Activated CD8-positive, alpha-beta T cell treated with anti-CD3 and anti-CD28 coated beads for 36 hours (primary cell): Measurements from ENCODE around the gene KRTAP5-2. TPM values are rescaled to one million over a fixed set of nuclear protein-coding genes. Genes with fewer than 3 reads are reported as not detected.

Source experiments
- ATAC-seq: fragments of 200-7000 bp; cut with Tn5 transposase; one replicate; pipeline ENCODE4 v1.10.0; 2021; ENCODE audit warnings: mild to moderate bottlenecking, moderate library complexity
- CTCF ChIA-PET: fragments of 350-600 bp; sonication (Branson Sonifier 250); formaldehyde crosslinking; loops from one replicate; lab custom pipeline; 2021; ENCODE audit warnings: antibody characterized with exemption; lab: Charles Lee
- POLR2A ChIA-PET: fragments of 350-600 bp; sonication (Branson Sonifier 250); formaldehyde crosslinking; loops from one replicate; lab custom pipeline; 2021; ENCODE audit warnings: antibody characterized with exemption; lab: Charles Lee
- DNase-seq: peaks from one replicate; pipeline ENCODE4 v3.0.0-alpha.2; 2020
- H3K27ac Mint-ChIP-seq: one replicate; pipeline ENCODE4 v1.8.0; 2021; ENCODE audit warnings: mild to moderate bottlenecking, mixed read lengths
- H3K27me3 Mint-ChIP-seq: one replicate; pipeline ENCODE4 v1.8.0; 2021; ENCODE audit warnings: mixed read lengths
- H3K36me3 Mint-ChIP-seq: one replicate; pipeline ENCODE4 v1.8.0; 2021; ENCODE audit warnings: low read depth, mixed read lengths
- H3K4me1 Mint-ChIP-seq: one replicate; pipeline ENCODE4 v1.8.0; 2021; ENCODE audit warnings: low read depth, mixed read lengths
- H3K4me3 Mint-ChIP-seq: one replicate; pipeline ENCODE4 v1.8.0; 2021; ENCODE audit warnings: mild to moderate bottlenecking, moderate library complexity, mixed read lengths
- H3K9me3 Mint-ChIP-seq: one replicate; pipeline ENCODE4 v1.8.0; 2021; ENCODE audit warnings: mixed read lengths
- intact Hi-C: fragments of 100-400 bp; cut with micrococcal nuclease; formaldehyde crosslinking; loops from one replicate; pipeline ENCODE4 v1.10.0; 2022
- total RNA-seq, 2 experiments: library from RNA; stranded (reverse); gene quantifications; one replicate each; pipeline ENCODE4 v1.2.3, GENCODE V29; 2021
- TF ChIP-seq, protein P1 (sequence below): fragments of 200-600 bp; IDR thresholded peaks from one replicate; pipeline ENCODE4 v1.8.0; 2022; ENCODE audit warnings: antibody characterized with exemption, mild to moderate bottlenecking

Gene KRTAP5-2
- total RNA-seq, 2 experiments from 2014 or later = not detected

- intact Hi-C loops = no loop called here
- Mint-ChIP-seq H3K36me3 (no peaks in the 10 kb centered on the region), H3K27me3 (peaks cover 8% of the 10 kb centered on the region), H3K4me3 (no peak overlapping the region), H3K9me3 (no peaks in the 10 kb centered on the region), H3K27ac (no peak overlapping the region), H3K4me1 (no peaks in the 10 kb centered on the region)
- ATAC-seq (no peak), DNase-seq (no peak)
- POLR2A ChIA-PET = interaction anchor here (0.6 kb wide), 1 partner anchor 111 kb away, joined by 3 read pairs; no protein-coding TSS in a partner anchor
- TF ChIP-seq, protein P1, sequence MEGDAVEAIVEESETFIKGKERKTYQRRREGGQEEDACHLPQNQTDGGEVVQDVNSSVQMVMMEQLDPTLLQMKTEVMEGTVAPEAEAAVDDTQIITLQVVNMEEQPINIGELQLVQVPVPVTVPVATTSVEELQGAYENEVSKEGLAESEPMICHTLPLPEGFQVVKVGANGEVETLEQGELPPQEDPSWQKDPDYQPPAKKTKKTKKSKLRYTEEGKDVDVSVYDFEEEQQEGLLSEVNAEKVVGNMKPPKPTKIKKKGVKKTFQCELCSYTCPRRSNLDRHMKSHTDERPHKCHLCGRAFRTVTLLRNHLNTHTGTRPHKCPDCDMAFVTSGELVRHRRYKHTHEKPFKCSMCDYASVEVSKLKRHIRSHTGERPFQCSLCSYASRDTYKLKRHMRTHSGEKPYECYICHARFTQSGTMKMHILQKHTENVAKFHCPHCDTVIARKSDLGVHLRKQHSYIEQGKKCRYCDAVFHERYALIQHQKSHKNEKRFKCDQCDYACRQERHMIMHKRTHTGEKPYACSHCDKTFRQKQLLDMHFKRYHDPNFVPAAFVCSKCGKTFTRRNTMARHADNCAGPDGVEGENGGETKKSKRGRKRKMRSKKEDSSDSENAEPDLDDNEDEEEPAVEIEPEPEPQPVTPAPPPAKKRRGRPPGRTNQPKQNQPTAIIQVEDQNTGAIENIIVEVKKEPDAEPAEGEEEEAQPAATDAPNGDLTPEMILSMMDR = no peak
- CTCF ChIA-PET = interaction anchor here (8.2 kb wide), 1 partner anchor 9 kb away, joined by 86 read pairs; no protein-coding TSS in a partner anchor
Observed at GRCh38 chr11:1642288-1643145, 44.4 kb upstream of the KRTAP5-2 start.

- TF ChIP-seq, protein P1 = no peak
- ATAC-seq = no peak
- ChIA-PET CTCF (interaction anchor here (0.7 to 8.2 kb wide), 14 partner anchors 10 to 503 kb away, joined by 3 to 86 read pairs (median 8); partner anchors contain the start of gene KRTAP5-5), POLR2A (no interaction called here)
- Mint-ChIP-seq H3K36me3 (no peaks in the 10 kb centered on the region), H3K9me3 (no peaks in the 10 kb centered on the region), H3K4me3 (no peak overlapping the region), H3K27ac (no peak overlapping the region), H3K27me3 (peaks cover 9% of the 10 kb centered on the region), H3K4me1 (no peaks in the 10 kb centered on the region)
- intact Hi-C loops = no loop called here
- no peak for DNase-seq
Observed at GRCh38 chr11:1641096-1641495, 43.0 kb upstream of the KRTAP5-2 start.

DNA sequence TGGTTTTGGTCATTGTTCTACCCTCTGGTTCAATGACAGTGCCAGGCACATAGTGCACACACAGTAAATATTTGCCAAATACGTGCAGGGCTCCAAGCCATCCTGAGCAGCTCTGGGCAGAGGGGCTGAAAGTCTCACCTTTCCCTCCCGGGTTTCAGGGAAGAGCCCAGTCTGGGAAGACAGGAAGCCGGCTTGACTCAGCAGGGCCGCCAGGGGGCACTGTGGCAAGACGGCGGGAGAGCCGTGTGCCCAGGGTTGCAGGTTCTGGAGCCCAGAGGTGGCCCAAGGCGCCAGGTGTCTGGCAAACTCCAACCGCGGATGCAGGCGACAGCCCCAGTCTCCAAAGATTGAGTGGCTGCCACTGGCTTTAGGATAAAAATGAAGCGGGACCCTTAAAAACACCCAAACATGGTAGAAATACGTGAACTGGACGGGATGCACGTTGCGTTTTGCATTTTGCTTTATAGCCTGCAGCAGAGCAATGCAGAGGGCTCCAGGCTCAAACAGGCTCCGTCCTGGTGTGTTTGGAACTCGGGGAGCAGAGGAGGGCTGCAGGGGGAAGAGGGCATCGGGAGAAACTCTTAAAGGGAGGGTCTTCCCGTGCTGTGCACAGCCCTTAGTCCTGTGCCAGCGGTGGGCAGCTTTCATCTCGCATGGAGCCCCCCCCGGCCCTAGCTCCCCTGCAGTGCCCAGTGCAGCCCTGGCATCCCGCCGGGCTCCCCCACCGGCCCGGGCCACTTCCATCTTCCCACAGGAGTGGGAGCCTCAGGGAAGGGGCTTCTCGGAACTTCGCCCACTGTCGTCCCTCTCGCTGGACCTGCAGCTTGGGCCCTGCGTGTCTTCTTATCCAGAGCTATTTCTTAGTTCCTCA lies 42.2 kb upstream of the KRTAP5-2 start:
- Mint-ChIP-seq H3K9me3 (no peaks in the 10 kb centered on the region), H3K4me1 (no peaks in the 10 kb centered on the region), H3K4me3 (no peak overlapping the region), H3K27me3 (peaks cover 9% of the 10 kb centered on the region), H3K27ac (no peak overlapping the region), H3K36me3 (no peaks in the 10 kb centered on the region)
- TF ChIP-seq, protein P1 = peak; percentile 95
- intact Hi-C loops = no loop called here
- DNase-seq = peak; percentile 26
- ChIA-PET POLR2A (no interaction called here), CTCF (interaction anchor here (0.6 to 8.2 kb wide), 26 partner anchors 9 to 504 kb away, joined by 3 to 86 read pairs (median 5); partner anchors contain the start of gene KRTAP5-5)
- ATAC-seq = peak; percentile 42

GRCh38 chr11:1639666-1640065 lies 41.6 kb upstream of the KRTAP5-2 start:
- ATAC-seq (no peak), DNase-seq (no peak)
- intact Hi-C loops = no loop called here
- no peaks in the 10 kb centered on the region for H3K4me1 Mint-ChIP-seq
- no peaks in the 10 kb centered on the region for H3K36me3 Mint-ChIP-seq
- H3K9me3 Mint-ChIP-seq = no peaks in the 10 kb centered on the region
- no peak overlapping the region for H3K4me3 Mint-ChIP-seq
- ChIA-PET CTCF (interaction anchor here (0.7 to 8.2 kb wide), 23 partner anchors 8 to 504 kb away, joined by 3 to 86 read pairs (median 5); partner anchors contain the start of gene KRTAP5-5), POLR2A (no interaction called here)
- H3K27ac Mint-ChIP-seq = no peak overlapping the region
- TF ChIP-seq, protein P1 = no peak
- H3K27me3 Mint-ChIP-seq = peaks cover 9% of the 10 kb centered on the region
